H1 (cell line): ENCODE measurements around the gene ASMTL. TPM values are rescaled to one million over a fixed set of nuclear protein-coding genes. Genes with fewer than 3 reads are reported as not detected.

Experiments used
- CTBP2 ChIP-seq: IDR thresholded peaks from 2 replicates; pipeline ENCODE4 v1.7.0; 2011; ENCODE audit warnings: borderline replicate concordance, mild to moderate bottlenecking, moderate library complexity, mixed read lengths, low read length; ENCODE audit not compliant: insufficient read depth, insufficient read length
- GTF2F1 ChIP-seq: IDR thresholded peaks from 2 replicates; pipeline ENCODE4 v1.6.1; 2012; ENCODE audit warnings: low read depth, low read length, improper control_type of control experiment, borderline replicate concordance
- HDAC2 ChIP-seq, 2 experiments: fragments of 300-600 bp in 1 of 2; sonication (generic) in 1 of 2; IDR thresholded peaks; 2 replicates each; pipeline ENCODE4 v1.6.1; 2011 to 2012; ENCODE audit warnings: low read depth in 2 of 2, low read length in 2 of 2, mild to moderate bottlenecking in 2 of 2, moderate library complexity in 2 of 2, borderline replicate concordance in 1 of 2, inconsistent platforms in 1 of 2
- PHF8 ChIP-seq: fragments of 200-600 bp; sonication (generic); conservative IDR thresholded peaks from 2 replicates; pipeline ENCODE4 v1.7.1; 2012; ENCODE audit warnings: low read depth, mild to moderate bottlenecking, inconsistent platforms, low read length, moderate library complexity
- polyA plus RNA-seq, 7 experiments: library from polyadenylated mRNA; depleted of rRNA in 3 of 7; stranded (reverse) in 5 of 7; unstranded in 2 of 7; fragments of >200 nt in 5 of 7; fragments of 200-250 nt in 2 of 7; gene quantifications; 1 replicate in 5 of 7; 2 replicates in 1 of 7; 4 replicates in 1 of 7; pipeline versions ENCODE4 v1.2.1 to v1.2.3, GENCODE V29; 2011 to 2013; ENCODE audit warnings: missing spikeins in 2 of 7, mixed read lengths in 2 of 7
- total RNA-seq: library from RNA; stranded (reverse); fragmentation: NEBNext Ultra II Directional; extraction: Animal tissue kit (Norgen Biotek cat#: 25700); gene quantifications from 2 replicates; pipeline ENCODE4 v1.2.1, GENCODE V29; 2021

The ASMTL gene
- total and polyA plus RNA-seq, 2 of the 8 experiments (the other 6 are each of a cell fraction or from before 2014, with no cell fraction given): 75.6 to 81.4 TPM

DNA sequence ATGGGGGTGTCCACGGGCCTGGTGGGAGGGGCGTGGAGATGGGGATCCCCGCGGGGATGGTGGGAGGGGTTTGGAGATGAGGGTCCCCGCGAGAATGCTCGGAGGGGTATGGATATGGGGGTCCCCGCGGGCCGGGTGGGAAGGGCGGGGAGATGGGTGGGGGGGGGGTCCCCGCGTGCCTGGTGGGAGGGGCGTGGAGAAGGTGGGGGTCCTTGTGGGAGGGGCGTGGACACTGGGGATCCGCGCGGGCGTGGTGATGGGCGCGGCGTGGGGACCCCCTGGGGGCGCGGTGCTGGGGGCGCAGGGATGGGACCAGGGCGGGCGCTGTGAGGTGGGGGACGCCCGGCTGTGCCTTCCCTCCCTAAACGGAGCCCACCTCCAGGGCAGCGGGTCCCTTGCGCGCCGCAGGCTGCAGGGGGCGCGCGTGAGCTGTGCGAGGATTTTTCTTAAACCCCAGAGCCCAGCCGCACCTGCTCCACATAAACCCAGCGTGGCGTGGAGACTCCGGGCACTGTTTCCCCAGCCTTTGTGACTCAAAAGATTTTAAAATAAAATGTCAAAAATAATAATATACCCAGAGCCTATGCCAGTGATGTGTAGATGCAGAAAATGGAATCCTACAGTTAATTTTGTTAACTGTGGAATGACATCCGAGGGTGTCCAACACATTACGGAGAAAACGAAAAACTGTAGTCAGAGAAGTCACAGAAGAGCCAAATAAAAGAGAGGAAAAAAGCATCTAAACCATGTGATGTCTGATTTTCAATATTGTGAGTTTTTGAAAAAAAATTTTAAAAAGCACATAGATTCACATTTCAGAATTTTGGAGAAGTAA is 1.5 kb upstream of the ASMTL start (continued):
- peak; percentile 55 for TF ChIP-seq CTBP2
- TF ChIP-seq GTF2F1: no peak
- TF ChIP-seq HDAC2 (IDR thresholded peaks at IDR 0.05; ENCODE audit: borderline replicate concordance in 1 of 2, low read depth in 2 of 2, low read length in 2 of 2): peak in 1 of 2 experiments; percentile 66; a peak in 1 of 4 replicates
- no peak for TF ChIP-seq PHF8
